Measurements from ENCODE around the gene PDLIM1. TPM values are rescaled to one million over a fixed set of nuclear protein-coding genes. Genes with fewer than 3 reads are reported as not detected.
A peak's percentile ranks its signal among the peaks of the same experiment; 100 is the strongest.
"Not testable (repeated sequence)": the region's sequence is repeated elsewhere in the genome, so short reads cannot be mapped to it uniquely, and the experiment has no call there.

Gene PDLIM1
- total and polyA plus RNA-seq, 2 donors from 2014 or later: 72.9 to 148 TPM

GRCh38 chr10:95229724-95230627, 60.8 kb downstream of the PDLIM1 start:
- Histone ChIP-seq H3K36me3 (ENCODE audit: control insufficient read depth in 2 of 3, insufficient read depth in 3 of 3, low read length in 3 of 3) (no peaks in the 10 kb centered on the region), H3K27ac (ENCODE audit: low read depth in 2 of 2, low read length in 2 of 2) (no peak overlapping the region), H3K27me3 (ENCODE audit: control insufficient read depth, insufficient read depth, low read length) (no peaks in the 10 kb centered on the region), H3K9me3 (ENCODE audit: control insufficient read depth in 2 of 3, insufficient read depth in 1 of 3, low read length in 3 of 3) (no peaks in the 10 kb centered on the region), H3K4me3 (ENCODE audit: low read length in 3 of 3) (peak overlapping the region; percentile 61 to 75 (median 68)), H3K9ac (ENCODE audit: low read length in 3 of 3) (peak overlapping the region in 1 of 3 donors; percentile 62), H3K4me1 (ENCODE audit: control insufficient read depth in 2 of 3, insufficient read depth in 2 of 3, low read depth in 1 of 3, low read length in 3 of 3) (no peaks in the 10 kb centered on the region)
- TF ChIP-seq, protein P1, sequence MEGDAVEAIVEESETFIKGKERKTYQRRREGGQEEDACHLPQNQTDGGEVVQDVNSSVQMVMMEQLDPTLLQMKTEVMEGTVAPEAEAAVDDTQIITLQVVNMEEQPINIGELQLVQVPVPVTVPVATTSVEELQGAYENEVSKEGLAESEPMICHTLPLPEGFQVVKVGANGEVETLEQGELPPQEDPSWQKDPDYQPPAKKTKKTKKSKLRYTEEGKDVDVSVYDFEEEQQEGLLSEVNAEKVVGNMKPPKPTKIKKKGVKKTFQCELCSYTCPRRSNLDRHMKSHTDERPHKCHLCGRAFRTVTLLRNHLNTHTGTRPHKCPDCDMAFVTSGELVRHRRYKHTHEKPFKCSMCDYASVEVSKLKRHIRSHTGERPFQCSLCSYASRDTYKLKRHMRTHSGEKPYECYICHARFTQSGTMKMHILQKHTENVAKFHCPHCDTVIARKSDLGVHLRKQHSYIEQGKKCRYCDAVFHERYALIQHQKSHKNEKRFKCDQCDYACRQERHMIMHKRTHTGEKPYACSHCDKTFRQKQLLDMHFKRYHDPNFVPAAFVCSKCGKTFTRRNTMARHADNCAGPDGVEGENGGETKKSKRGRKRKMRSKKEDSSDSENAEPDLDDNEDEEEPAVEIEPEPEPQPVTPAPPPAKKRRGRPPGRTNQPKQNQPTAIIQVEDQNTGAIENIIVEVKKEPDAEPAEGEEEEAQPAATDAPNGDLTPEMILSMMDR (IDR thresholded peaks at IDR 0.05; ENCODE audit: borderline replicate concordance, extremely low read depth, insufficient read depth): no peak
- intact Hi-C loops (cut with DNase I): no loop called here
- FAIRE-seq: no peak
- DNase-seq: peak in 1 of 5 donors; percentile 56

GRCh38 chr10:95228934-95229723, 61.7 kb downstream of the PDLIM1 start:
- H3K9ac ChIP-seq (ENCODE audit: low read length in 3 of 3); FAIRE-seq; DNase-seq; H3K27me3 ChIP-seq (ENCODE audit: control insufficient read depth, insufficient read depth, low read length); intact Hi-C loops (cut with DNase I); H3K36me3 ChIP-seq (ENCODE audit: control insufficient read depth in 2 of 3, insufficient read depth in 3 of 3, low read length in 3 of 3); H3K4me3 ChIP-seq (ENCODE audit: low read length in 3 of 3); H3K9me3 ChIP-seq (ENCODE audit: control insufficient read depth in 2 of 3, insufficient read depth in 1 of 3, low read length in 3 of 3); H3K27ac ChIP-seq (ENCODE audit: low read depth in 2 of 2, low read length in 2 of 2); H3K4me1 ChIP-seq (ENCODE audit: control insufficient read depth in 2 of 3, insufficient read depth in 2 of 3, low read depth in 1 of 3, low read length in 3 of 3): not testable (repeated sequence)

GRCh38 chr10:95225136-95225535, 65.7 kb downstream of the PDLIM1 start:
- Histone ChIP-seq H3K4me1 (ENCODE audit: control insufficient read depth in 2 of 3, insufficient read depth in 2 of 3, low read depth in 1 of 3, low read length in 3 of 3) (no peaks in the 10 kb centered on the region), H3K36me3 (ENCODE audit: control insufficient read depth in 2 of 3, insufficient read depth in 3 of 3, low read length in 3 of 3) (no peaks in the 10 kb centered on the region), H3K27me3 (ENCODE audit: control insufficient read depth, insufficient read depth, low read length) (no peaks in the 10 kb centered on the region), H3K9me3 (ENCODE audit: control insufficient read depth in 2 of 3, insufficient read depth in 1 of 3, low read length in 3 of 3) (no peaks in the 10 kb centered on the region), H3K27ac (ENCODE audit: low read depth in 2 of 2, low read length in 2 of 2) (no peak overlapping the region), H3K4me3 (ENCODE audit: low read length in 3 of 3) (no peak overlapping the region), H3K9ac (ENCODE audit: low read length in 3 of 3) (no peak overlapping the region)
- FAIRE-seq (no peak), DNase-seq (no peak)
- intact Hi-C loops (cut with DNase I): no loop called here
- TF ChIP-seq, protein P1 (IDR thresholded peaks at IDR 0.05; ENCODE audit: borderline replicate concordance, extremely low read depth, insufficient read depth): no peak

- intact Hi-C loops (cut with DNase I): no loop called here
- DNase-seq (no peak), FAIRE-seq (no peak)
- Histone ChIP-seq H3K27ac (ENCODE audit: low read depth in 2 of 2, low read length in 2 of 2) (no peak overlapping the region), H3K4me1 (ENCODE audit: control insufficient read depth in 2 of 3, insufficient read depth in 2 of 3, low read depth in 1 of 3, low read length in 3 of 3) (no peaks in the 10 kb centered on the region), H3K4me3 (ENCODE audit: low read length in 3 of 3) (no peak overlapping the region), H3K9ac (ENCODE audit: low read length in 3 of 3) (no peak overlapping the region), H3K27me3 (ENCODE audit: control insufficient read depth, insufficient read depth, low read length) (no peaks in the 10 kb centered on the region), H3K36me3 (ENCODE audit: control insufficient read depth in 2 of 3, insufficient read depth in 3 of 3, low read length in 3 of 3) (no peaks in the 10 kb centered on the region), H3K9me3 (ENCODE audit: control insufficient read depth in 2 of 3, insufficient read depth in 1 of 3, low read length in 3 of 3) (no peaks in the 10 kb centered on the region)
- TF ChIP-seq, protein P1 (IDR thresholded peaks at IDR 0.05; ENCODE audit: borderline replicate concordance, extremely low read depth, insufficient read depth): no peak
Observed at GRCh38 chr10:95221124-95221523, 69.7 kb downstream of the PDLIM1 start.

Data from kidney (tissue), 14 donors.